ENCODE measurements around the gene PCBP1. TPM values are rescaled to one million over a fixed set of nuclear protein-coding genes. Genes with fewer than 3 reads are reported as not detected.
"Not testable (repeated sequence)": the region's sequence is repeated elsewhere in the genome, so short reads cannot be mapped to it uniquely, and the experiment has no call there.

Gene PCBP1
- total RNA-seq, 1 donor from 2014 or later: 210 TPM

- no peak for TF ChIP-seq POLR2AphosphoS5 (IDR thresholded peaks at IDR 0.05; ENCODE audit: insufficient read depth in 1 of 2, low read depth in 1 of 2)
- no peak for TF ChIP-seq CTCF (IDR thresholded peaks at IDR 0.05)
- no peak for TF ChIP-seq POLR2A (IDR thresholded peaks at IDR 0.05)
- H3K36me3 ChIP-seq: no peaks in the 10 kb centered on the region
- H3K9me3 ChIP-seq: no peaks in the 10 kb centered on the region
- no peak overlapping the region for H3K4me3 ChIP-seq
- intact Hi-C loops (cut with DNase I): no loop called here
- peaks cover 7% of the 10 kb centered on the region for H3K4me1 ChIP-seq
- H3K27me3 ChIP-seq: no peaks in the 10 kb centered on the region
- peak overlapping the region; percentile 31 for H3K27ac ChIP-seq
- no peak for DNase-seq (ENCODE audit: extremely low spot score in 2 of 2)
Measured at GRCh38 chr2:70103531-70104061, 16.3 kb downstream of the PCBP1 start.

GRCh38 chr2:70104231-70105111 lies 17.2 kb downstream of the PCBP1 start:
- H3K27ac ChIP-seq: peak overlapping the region; percentile 33

GRCh38 chr2:70106138-70106537 lies 18.9 kb downstream of the PCBP1 start:
- H3K9me3 ChIP-seq; DNase-seq (ENCODE audit: extremely low spot score in 2 of 2); H3K27ac ChIP-seq; H3K27me3 ChIP-seq; intact Hi-C loops (cut with DNase I); H3K4me3 ChIP-seq; H3K36me3 ChIP-seq: not testable (repeated sequence)
- H3K4me1 ChIP-seq: peaks cover 16% of the 10 kb centered on the region

More at GRCh38 chr2:70104231-70105111, 17.2 kb downstream of the PCBP1 start:
- no peak for DNase-seq (ENCODE audit: extremely low spot score in 2 of 2)
- peaks cover 16% of the 10 kb centered on the region for H3K4me1 ChIP-seq
- no peaks in the 10 kb centered on the region for H3K36me3 ChIP-seq
- H3K9me3 ChIP-seq: no peaks in the 10 kb centered on the region
- H3K27me3 ChIP-seq: no peaks in the 10 kb centered on the region
- intact Hi-C loops (cut with DNase I): no loop called here
- H3K4me3 ChIP-seq: peak overlapping the region in 1 of 2 donors; percentile 6
- TF ChIP-seq POLR2AphosphoS5 (IDR thresholded peaks at IDR 0.05; ENCODE audit: insufficient read depth in 1 of 2, low read depth in 1 of 2) (no peak), POLR2A (IDR thresholded peaks at IDR 0.05) (no peak), CTCF (IDR thresholded peaks at IDR 0.05) (no peak)

GRCh38 chr2:70110397-70110796 lies 23.1 kb downstream of the PCBP1 start:
- H3K27me3 ChIP-seq; H3K4me3 ChIP-seq; intact Hi-C loops (cut with DNase I); DNase-seq (ENCODE audit: extremely low spot score in 2 of 2); H3K9me3 ChIP-seq; H3K27ac ChIP-seq; H3K36me3 ChIP-seq: not testable (repeated sequence)
- peaks cover 24% of the 10 kb centered on the region for H3K4me1 ChIP-seq

GRCh38 chr2:70111752-70112591 lies 24.7 kb downstream of the PCBP1 start:
- intact Hi-C loops (cut with DNase I): no loop called here
- Histone ChIP-seq H3K27ac (no peak overlapping the region), H3K4me1 (peaks cover 24% of the 10 kb centered on the region), H3K36me3 (no peaks in the 10 kb centered on the region), H3K27me3 (no peaks in the 10 kb centered on the region), H3K9me3 (no peaks in the 10 kb centered on the region), H3K4me3 (no peak overlapping the region)
- no peak for DNase-seq (ENCODE audit: extremely low spot score in 2 of 2)
- no peak for TF ChIP-seq POLR2AphosphoS5 (IDR thresholded peaks at IDR 0.05; ENCODE audit: insufficient read depth in 1 of 2, low read depth in 1 of 2)
- no peak for TF ChIP-seq POLR2A (IDR thresholded peaks at IDR 0.05)
- no peak for TF ChIP-seq CTCF (IDR thresholded peaks at IDR 0.05)

Measured in vagina (tissue), 2 donors.